NOMO-1 treated with dmso at 0.1 percent for 144 hours (cell line): ENCODE data around the gene TRAF5.

ENCODE experiments used
- DNase-seq: peaks from one replicate; lab custom pipeline; 2025; ENCODE audit not compliant: unreplicated experiment; lab: John Stamatoyannopoulos, UW

The TRAF5 gene

DNA sequence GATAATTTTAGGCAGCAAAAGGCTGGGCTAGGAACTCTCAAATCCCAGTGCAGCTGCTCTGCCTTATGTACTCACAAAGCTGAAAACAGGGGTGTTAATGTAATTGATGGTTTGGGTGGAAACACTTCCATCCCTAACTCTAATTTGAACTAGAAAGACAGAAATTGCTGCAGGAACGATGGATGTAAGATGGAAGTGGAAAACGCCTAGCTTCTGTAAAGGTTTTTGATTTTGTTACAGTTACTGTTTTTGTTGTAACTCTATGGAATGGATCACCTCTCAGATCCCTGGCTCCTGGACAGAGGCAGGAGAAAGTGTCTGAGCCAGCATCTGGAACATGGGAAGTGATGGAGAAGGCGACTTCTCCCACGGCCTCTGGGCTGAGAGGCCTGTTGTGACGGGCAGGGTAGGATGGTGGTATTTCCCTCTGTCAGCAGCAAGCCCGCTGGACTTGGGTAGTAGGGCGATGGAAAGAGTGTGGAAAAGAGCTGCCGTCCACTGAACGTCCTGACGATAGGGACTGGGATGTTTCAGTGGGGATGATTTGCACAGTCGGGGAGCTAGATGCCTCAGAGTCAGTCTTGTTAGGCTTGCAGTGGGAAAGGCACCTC is 1.6 kb downstream of the TRAF5 start:
- DNase-seq: no peak

DNA sequence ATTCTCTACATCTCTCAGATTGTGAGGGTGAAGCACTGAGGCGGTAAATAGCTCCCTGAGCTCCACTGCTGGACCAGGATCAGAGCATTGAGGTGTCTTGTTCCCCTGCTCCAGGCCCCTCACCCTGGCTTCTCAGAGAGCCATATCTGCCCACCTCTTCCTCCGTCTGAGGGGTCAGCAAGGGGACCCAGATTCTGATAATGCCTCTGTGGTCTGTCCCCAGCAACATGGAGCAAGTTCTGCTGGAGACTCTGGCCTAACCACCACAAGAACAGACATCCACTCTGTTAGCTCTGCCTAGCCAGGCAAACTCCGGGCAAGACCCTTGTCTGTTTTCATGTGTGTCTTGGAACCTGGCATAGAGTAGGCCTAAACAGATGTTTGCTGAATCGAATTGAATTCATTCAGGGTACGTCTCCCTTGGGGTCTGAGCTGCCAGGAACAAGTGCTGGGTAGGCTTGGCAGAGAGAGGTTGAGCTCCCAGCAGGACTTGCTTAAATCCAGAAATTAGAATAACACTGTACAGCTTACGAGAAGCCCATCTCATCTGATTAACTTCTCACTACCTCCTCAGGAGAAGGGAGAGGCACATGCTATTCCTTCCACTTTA is 2.3 kb downstream of the TRAF5 start:
- DNase-seq: no peak

DNA sequence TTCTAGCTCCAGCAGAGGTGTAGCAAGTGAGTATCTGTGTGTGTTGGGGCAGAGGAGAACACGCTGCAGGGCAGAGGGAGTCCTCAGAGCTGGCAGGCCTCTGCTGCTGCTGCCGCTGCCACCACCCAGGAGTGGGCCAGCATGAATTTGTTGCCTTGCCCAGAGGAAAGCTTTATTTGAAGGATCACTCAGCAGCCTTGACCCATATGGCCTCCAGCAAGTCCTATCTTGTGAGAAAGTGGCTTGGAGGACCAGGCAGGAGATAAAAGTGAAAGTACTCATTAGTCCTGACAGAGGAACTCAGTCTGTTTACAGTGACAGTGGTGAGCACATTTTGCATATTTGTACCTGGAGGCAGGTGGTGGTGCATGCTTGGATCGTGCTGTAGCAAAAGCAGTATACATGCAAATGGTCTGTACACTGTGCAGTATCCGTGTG is 3.1 kb downstream of the TRAF5 start:
- no peak for DNase-seq

DNA sequence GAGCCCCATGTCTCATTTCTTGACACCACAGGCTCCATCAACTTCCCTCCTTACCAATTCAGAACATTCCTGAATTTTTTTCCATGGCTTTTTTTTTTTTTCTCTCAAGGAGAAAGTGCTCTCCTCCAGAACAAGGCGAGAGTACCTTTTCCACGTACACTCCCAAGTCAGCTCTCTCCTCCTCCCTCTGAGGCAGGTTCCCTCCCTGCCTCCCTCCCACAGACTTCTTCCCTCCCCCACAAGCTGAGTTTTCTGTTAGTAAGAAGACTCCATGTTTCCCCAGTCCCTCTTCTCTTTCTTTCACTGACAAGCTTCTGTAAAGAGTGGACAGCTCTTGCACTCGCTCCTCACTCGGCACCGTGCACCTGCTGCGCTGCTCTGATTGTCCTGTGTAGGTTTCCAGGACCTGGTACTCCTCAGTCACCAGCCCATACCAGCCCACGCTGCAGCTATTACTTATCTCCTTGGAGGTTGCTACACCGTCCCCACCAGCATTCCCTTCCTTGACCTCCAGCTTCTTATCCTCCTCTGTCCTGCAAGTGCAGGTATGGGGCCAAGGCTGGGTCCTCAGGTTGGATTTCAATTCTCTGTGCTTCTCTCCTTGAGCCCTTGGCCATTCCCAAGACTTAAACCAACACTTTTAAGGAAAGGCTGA is 3.8 kb downstream of the TRAF5 start:
- no peak for DNase-seq

DNA sequence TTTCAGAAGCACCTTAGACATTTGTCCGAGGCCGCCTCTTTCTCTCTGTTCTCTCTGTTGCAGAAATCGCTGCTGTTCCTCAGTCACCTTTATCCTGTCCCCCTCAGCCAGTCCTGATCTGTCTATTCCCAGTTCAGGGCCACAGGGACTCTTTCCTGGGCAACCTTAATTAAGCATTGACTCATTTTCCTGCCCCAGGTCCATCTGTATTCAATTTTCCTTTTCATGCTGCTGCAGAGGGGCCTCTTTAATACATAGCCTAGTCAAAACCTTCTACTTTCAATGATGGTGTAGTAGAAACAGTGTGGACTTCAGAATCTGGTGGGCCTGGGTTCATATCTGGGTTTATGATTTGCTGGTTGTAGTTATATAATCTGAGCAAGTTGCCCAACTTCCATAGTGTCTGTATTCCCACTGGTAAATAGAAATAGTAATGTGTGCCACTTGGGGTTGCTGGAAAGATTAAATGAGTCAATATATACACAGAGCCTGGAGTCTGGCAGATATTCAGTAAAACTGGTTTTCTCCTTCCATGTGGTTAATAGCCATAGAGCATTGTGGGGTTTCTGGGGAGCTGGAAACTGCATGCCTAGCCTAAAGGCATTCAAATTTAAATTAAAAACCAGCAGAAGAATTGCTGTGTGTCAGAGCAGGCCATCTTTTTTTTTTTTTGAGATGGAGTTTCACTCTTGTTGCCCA is 4.5 kb downstream of the TRAF5 start:
- DNase-seq: no peak

DNA sequence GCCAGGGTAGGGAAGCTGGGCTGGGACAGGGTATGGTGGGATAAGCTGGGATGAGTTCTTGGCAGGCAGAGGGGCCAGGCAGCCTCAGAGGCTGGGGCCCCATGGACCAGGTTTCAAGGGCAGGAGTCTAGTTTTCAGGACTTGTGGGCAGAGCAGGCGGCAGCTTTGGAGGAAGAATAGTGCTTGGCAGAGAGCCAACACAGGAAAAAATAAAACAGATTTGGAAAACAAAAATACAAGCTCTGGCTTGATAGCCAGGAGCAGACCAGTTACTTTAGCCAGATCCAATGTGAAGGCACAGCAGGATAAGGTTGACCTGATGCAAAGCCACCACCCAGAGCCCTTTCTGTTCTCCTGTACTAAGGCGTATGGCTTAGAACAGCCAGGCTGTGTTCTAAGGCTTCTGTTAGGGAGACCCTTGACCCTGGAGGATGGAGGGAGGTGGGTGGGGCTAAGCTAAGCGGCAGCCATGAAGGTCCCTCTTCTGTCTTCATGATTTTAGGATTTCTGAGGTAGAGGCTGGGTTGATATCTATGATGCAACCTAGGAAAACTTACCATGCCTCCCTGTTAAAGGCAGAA is 5.5 kb downstream of the TRAF5 start:
- no peak for DNase-seq

DNA sequence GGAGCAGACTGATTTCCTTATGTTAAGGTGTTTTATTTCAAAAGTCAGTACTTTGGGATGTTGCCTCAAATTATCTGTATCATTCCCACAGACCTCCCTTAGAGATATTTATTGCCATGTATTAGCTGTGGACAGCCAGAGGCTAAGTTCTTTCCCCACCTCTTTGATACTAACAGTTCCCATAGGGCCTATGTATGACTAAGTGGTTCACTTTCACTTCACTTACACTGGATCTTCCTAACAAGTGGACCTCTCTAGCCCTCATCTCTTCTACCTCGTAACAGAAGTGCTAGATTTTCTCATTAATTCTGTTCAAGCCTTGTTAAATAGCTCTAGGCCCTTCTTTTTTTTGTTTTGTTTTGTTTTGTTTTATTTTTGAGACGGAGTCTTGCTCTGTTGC is 6.2 kb downstream of the TRAF5 start:
- DNase-seq: no peak

DNA sequence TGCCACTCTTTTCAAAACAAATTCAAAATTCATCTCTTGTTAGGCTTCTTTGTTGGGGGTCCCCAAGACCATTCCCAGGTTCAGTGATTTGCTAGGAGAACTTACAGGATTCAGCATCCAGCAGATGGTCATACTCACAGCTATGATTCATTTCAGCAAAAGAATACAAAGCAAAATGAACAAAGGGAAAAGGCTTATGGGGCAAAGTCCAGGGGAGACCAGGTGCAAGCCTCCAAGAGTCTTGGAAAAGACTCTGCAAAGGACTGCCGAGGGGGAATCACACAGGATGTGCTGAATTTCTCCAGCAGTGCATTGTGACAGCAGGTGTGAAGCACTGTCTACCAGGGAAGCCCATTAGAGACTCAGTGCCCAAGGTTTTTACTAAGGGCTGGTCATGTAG is 7.3 kb downstream of the TRAF5 start:
- DNase-seq: no peak

DNA sequence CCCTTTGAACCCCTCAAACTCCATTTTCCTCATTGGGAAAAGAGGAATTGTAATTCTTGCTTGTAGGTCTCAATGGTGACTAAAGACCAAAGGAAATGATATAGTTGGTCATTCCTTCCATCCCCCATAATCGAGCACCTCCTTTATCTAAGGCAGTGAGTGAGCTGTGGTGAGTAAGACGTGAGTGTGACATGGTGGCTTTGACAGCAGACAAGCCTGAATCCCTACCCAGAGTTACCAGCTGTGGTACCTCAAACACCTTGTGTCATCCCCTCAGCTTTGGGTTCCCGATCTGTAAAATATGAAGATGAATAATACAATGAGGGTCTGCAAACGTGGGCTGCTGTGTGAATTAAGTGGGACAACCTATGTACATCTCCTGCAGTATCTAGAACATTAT is 8.4 kb downstream of the TRAF5 start:
- no peak for DNase-seq

DNA sequence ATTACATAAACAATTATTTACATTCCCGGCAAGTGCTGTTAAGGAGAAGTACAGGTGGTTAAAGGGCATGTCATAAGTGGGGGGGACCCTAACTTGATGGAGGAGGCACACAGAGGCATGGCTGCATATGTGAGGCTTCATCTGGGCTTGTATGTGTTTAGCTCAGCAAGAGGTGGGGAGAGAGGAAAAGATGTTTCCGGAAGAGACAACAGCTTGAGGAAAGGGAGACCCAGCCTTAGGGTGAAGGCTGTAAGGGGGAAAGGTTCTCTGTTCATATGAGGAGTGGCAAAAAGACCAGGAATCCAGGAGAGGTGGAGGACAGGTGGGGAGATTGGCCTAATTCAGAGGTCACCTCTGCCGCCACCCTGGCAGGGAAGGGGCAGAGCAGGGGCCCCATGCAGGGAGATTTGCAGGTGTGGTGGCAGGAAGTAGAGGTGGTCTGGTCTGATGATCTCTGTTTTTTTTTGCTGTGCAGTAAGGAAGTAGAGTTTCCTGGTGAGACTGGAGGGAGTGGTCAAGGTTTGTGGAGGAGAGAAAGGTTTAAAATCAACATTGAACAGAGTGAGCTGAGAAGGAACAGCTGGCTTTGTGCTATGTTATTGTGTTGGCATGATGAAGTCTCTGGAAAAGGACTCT is 9.0 kb downstream of the TRAF5 start:
- no peak for DNase-seq

DNA sequence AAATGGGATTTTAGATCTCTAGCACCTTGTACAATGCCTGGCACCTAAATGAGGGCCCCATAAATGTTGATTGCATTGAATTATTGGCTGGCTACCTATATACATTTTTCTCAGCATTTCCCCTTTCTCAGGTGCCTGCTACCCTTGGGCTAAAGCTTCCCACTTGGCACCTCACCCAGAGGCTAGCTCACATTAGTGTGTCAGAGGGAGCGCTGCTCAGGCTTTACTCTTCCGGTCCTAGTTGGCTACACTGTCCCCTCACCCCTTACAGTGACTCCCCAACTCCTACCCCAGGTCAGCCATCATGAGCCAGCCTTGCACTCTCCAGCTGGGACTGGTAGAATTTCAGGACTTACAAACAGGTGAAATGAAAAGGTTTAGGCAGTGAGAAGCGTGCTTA is 9.5 kb downstream of the TRAF5 start:
- DNase-seq: no peak

DNA sequence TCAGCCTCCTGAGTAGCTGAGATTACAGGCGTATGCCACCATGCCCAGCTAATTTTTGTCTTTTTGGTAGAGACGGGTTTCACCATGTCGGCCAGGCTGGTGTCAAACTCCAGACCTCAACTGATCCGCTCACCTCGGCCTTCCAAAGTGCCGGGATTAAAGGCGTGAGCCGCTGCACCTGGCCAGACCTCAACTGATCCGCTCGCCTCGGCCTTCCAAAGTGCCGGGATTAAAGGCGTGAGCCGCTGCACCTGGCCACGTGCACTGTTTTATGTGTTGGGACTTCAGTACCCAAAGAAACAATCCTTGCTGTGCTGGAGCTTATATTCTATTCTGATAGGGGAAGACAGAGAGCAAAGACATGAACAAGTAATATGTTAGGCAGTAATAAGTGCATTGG is 10.1 kb downstream of the TRAF5 start:
- no peak for DNase-seq

DNA sequence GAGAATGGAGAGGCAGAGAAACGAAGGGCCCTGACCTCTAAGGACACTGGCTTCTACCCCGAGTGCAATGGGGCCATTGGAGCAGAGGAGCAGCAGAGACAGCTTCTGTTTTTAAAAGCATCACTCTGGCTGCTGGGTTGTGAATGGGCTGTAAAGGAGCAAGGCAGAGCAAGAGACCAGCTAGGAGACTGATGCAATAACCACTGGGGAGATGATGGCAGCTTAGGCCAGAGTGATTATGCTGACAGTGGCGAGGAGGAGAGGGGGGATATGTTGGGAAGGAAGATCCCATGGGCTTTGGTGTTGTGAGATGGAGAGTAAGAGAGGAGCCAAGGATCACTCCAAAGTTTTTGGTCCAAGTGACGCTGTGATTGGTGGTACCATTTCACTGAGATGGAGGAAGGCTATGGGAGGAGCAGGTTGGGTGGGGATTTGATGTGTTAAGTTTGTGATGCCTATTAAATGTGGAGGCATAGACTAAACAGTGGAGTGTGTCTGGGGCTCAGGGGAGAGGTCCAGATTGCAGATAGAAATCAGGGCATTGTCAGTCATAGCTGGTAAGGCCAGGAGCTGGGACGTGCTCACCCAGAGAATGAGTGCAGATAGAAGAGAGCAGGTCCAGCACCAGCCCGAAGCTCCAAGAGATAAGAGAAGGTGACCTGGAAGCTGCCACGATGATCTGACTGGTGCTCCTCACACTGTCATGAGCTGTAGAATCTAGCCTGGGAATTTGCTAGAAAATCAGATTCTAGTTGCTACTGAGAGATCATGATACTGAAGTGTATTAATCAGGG is 11.0 kb downstream of the TRAF5 start:
- DNase-seq: no peak

DNA sequence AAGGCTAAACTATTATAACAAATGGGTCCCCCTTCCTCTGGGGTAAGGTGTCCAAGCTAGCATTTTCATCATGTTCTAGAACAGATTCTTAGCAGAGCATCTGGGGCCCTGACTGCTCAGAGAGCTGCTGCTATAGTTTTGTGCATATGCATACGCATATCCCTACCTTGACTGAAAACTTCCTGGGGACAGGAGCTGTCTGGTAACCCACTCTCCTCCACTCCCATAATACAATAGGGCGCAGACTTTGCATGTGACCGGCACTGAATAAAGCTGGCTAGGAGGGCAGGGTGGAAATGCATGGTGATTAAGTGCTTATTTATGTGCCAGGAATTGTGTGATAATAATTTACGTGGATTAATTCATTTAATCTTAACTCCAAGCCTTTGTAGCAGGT is 11.6 kb downstream of the TRAF5 start:
- no peak for DNase-seq

DNA sequence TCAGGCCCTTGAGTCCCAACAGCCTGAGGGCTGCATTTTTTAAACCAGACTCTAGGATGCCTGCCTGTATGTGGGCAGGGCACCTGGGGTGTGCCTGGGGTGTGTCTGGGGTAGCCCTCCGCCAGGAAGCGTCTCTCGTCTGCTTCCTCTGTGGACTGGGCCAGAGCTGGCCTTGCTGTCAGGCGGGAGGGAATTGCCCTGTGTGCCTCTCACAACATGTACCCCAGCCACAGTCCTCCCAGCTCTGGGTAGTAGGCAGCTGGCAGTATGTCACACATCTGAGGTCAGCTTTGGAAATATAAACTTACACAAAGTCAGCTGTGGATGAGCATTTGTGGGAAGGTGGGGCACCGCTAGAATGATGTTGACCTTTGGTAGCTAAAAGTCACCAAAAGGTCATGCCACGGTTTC is 13.0 kb downstream of the TRAF5 start:
- DNase-seq: no peak

DNA sequence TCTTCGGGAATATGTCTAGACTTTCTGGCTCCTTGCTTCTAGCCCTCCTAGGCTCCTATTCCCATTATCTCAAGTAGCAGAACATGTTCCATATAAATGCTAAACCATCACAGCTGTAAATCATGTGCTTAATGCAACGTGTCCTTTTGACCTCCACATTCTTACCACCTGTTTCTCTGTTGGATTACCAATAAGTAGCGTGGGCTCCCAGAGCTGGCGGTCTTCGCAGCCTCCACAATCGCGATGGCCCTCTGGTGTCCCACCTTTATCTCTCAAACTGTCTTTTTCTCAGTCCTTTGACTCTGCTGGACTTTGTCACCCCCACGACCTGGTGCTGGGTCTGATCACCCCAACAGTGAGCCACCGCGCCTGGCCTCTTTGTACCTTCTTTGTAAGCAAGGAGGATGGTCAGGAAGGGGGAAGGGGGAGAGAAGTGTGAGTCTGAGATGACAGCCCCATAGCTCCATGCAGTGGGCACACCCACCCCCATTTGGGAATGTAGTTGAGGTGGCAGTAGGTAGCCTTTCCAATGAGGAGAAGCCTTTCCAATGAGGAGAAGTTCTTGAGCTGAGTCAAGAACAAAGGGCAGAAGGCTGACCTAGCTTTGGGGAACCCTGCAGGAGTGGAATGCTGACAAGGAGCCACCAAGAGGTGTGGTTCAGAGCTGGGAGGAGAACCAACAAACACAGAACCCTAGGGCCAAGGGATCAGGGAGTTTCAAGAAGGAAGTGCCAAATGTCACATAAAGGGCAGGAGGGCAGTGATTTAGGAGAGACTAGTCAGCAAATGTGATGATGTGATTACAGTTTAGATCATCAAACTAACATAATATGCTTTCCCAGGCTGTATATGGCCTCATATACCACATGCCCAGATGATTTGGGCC is 14.2 kb downstream of the TRAF5 start:
- DNase-seq: no peak

DNA sequence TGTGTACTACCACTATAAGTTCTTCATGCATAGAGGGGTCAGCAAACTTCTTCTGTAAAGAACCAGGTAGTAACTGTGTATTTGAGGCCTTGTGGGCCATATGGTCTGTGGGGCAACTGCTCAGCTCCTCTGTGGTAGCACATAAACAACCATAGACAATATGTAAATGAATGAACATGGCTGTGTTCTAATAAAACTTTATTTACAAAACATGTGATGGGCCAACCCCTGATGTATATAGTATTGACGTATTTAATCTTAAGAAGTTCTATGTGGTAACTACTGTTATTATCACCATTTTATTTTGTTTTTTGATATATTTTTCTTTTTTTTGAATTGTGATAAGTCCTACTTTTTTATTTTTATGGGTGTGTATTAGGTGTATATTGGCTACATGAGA is 15.4 kb downstream of the TRAF5 start:
- no peak for DNase-seq

DNA sequence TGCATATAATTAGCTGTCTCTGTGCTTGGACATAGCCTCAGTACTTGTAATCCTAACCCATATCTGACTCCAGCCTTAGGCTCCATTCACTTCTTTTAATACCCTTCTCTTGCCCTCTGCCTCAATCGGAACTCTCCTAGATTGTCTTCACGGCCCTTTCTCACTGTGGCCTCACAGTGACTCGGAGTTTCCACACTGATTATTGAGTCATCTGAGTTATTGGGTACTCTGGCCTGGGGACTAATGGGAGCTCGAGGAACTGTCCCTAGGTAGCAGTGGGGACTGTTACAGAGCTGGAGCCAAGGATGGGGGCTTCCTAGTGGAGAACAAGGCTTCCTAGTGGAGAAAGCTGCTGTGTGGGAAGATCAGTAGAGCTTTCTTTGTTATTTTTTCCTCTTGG is 17.0 kb downstream of the TRAF5 start:
- no peak for DNase-seq

DNA sequence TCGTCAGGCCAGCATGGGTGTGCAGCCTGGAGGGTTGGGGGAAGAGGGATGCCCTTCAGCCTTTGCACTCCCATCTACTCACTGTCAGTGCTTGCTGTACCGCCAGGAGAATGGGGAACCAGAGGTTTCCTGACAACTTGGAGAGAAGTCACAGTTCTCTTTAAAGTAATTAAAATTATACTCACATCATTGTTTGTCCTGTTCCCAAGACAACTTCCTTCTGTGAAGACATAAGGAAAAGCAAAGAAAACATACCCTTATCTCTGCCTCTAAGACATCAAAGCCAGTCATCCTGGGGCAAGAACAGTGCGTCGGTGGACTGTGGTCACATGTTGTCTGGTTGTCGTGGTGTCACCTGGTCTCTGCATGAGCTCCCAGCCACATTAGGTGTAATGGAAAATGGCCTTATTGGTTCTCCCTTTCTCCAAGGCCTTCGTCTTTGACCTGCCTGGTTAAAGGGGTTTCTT is 17.6 kb downstream of the TRAF5 start:
- DNase-seq: no peak
